HG02642 (cell line): ENCODE results near the gene EPC2.
"Not testable (repeated sequence)": the region's sequence is repeated elsewhere in the genome, so short reads cannot be mapped to it uniquely, and the experiment has no call there.

Experiments used
- ATAC-seq: cut with Tn5 transposase; IDR thresholded peaks from one replicate; pipeline ENCODE4 v1.9.1; 2021; ENCODE audit warnings: mild to moderate bottlenecking; ENCODE audit not compliant: unreplicated experiment, poor library complexity

The EPC2 gene

DNA sequence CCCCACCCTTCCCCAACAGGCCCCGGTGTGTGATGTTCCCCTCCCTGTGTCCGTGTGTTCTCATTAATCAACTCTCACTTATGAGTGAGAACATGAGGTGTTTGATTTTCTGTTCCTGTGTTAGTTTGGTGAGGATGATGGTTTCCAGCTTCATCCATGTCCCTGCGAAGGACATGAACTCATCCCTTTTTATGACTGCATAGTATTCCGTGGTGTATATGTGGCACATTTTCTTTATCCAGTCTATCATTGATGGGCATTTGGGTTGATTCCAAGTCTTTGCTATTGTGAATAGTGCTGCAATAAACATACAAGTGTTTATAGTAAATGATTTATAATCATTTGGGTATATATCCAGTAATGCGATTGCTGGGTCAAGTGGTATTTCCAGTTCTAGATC, 145.6 kb downstream of the EPC2 start:
- ATAC-seq: not testable (repeated sequence)

DNA sequence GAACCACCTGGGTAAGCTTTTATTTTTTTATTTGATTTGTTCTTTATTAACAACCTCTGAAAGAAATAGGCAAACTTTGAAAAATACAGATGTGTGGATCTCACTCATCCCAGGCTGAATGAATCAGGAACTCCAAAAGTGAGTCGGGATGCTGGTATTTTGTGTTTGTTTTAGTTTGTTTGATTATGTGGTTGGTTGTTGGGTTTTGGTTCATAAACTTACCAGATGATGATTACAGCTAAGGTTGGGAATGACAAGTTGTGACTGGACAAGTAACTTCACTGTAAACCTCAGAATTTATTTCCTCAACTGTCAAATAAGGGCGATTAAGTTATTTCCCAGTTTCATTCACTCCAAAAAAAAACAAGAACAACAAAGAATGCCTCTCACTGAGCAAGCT, 150.0 kb downstream of the EPC2 start:
- no peak for ATAC-seq

DNA sequence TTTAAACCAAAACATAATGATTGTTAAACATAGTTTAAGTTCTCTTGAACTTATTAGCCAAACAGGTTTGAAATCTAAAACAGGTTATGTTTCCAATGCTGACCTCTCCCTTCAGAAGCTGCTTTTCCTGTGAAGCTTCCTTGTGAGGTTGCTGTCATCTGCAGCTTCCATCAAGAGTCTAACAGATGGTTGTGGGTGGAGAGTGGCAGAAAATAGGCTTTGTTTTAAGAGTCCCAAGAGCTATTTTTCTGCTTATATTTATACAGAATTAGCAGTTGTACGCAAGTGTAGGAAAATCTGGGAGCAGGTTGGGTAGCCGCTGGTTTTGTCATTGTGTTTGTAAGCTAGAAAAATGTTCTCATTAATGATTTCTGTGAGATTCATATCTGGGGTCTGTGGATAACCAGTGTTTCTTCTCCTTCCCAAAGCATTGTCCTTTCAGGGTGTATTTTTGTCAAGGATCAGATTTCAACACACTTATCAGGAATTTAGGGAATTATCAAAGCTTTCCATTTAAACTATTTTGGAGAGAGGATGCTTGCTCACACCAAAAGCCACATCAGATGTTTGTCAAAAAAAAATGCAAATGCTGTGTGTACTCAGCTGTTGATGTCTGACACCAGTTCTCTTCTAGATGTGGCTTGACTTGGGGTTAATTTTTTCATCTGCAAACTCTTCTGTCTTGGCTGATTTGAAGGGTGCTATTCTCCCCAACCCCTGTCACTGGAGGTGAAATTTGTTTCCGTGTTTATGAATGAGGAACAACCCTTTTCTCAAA, 152.4 kb downstream of the EPC2 start:
- ATAC-seq: no peak

- ATAC-seq: no peak
Measured at GRCh38 chr2:148802448-148803220, 158.1 kb downstream of the EPC2 start.

GRCh38 chr2:148810081-148810480, 165.5 kb downstream of the EPC2 start:
- ATAC-seq: no peak

DNA sequence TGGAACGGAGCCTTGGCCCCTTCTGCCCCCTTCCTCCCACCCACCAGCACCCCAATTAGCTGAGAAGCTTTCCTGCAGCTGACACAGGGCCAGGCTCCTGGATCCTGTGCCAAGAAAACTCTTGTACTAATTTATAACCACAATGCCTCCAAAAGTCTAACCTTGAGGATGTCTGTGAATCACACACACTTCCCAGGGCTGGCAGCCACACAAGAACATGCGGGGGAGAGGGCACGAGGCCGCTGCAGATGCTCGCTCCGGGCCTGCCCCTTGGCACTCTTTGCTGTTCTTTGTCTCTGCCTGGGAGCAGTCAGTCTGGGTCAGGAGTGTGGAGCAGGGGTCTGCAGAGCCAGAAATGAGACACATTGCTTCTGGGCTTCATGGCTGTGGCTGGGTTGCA, 167.8 kb downstream of the EPC2 start:
- ATAC-seq: no peak

GRCh38 chr2:148813603-148814065, 169.1 kb downstream of the EPC2 start:
- peak; percentile 99 for ATAC-seq

- ATAC-seq: no peak
Measured at GRCh38 chr2:148814143-148814859, 169.8 kb downstream of the EPC2 start.

GRCh38 chr2:148814860-148815419, 170.4 kb downstream of the EPC2 start:
- no peak for ATAC-seq

DNA sequence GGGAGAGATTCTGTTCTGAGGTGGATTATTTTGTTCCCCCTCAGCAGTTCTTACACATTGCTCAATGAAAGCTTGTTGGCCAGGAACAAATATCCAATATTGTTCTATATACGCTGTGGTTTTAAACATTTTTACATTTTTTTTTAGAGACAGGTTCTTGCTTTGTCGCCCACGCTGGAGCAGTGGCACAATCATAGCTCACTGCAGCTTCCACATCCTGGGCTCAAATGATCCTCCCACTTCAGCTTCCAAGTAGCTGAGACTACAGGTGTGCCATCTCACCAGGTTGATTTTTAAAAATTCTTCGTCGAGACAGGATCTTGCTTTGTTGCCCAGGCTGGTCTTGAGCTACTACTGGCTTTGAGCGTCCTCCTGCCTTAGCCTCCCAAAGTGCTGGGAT, 171.6 kb downstream of the EPC2 start:
- no peak for ATAC-seq

GRCh38 chr2:148817210-148817708, 172.7 kb downstream of the EPC2 start:
- ATAC-seq: no peak

- no peak for ATAC-seq
Measured at GRCh38 chr2:148819019-148819585, 174.6 kb downstream of the EPC2 start.

DNA sequence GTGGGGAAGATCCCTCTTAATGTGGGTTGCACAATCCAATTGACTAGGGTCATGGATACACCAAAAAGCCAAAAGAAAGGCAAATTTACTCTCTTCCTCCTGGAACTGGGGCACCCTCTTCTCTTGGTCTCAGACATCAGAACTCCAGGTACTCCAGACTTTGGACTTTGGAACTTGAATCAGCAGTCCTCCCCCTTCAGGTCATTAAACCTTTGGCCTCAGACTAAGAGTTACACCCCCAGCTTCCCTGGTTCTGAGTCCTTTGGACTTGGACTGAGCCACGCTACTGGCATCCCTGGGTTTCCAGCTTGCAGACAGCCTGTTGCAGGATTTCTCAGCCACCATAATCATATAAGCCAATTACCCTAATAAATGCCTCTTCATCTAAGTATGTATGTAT, 179.6 kb downstream of the EPC2 start:
- no peak for ATAC-seq

GRCh38 chr2:148826791-148827190, 182.2 kb downstream of the EPC2 start:
- no peak for ATAC-seq

GRCh38 chr2:148828941-148829340, 184.4 kb downstream of the EPC2 start:
- no peak for ATAC-seq

GRCh38 chr2:148829618-148830017, 185.1 kb downstream of the EPC2 start:
- no peak for ATAC-seq

GRCh38 chr2:148832637-148833036, 188.1 kb downstream of the EPC2 start:
- no peak for ATAC-seq
